ENCODE results near the gene HOXC12. TPM values are rescaled to one million over a fixed set of nuclear protein-coding genes. Genes with fewer than 3 reads are reported as not detected.

Gene HOXC12
- total RNA-seq, 1 donor from 2014 or later = not detected

- no peak for TF ChIP-seq CTCF (IDR thresholded peaks at IDR 0.05; ENCODE audit: unreplicated experiment)
- H3K27me3 Mint-ChIP-seq (ENCODE audit: low read depth) = peaks cover 100% of the 10 kb centered on the region
- H3K4me3 Mint-ChIP-seq = no peak overlapping the region
- H3K4me1 Mint-ChIP-seq = peaks cover 23% of the 10 kb centered on the region
- no peaks in the 10 kb centered on the region for H3K9me3 Mint-ChIP-seq
- no peak for DNase-seq (ENCODE audit: low spot score in 2 of 2, unreplicated experiment in 2 of 2)
- no peak overlapping the region for H3K27ac Mint-ChIP-seq
- H3K36me3 Mint-ChIP-seq = peaks cover 1% of the 10 kb centered on the region
Measured at GRCh38 chr12:53997204-53998109, 42.8 kb downstream of the HOXC12 start.

- no peak for TF ChIP-seq CTCF (IDR thresholded peaks at IDR 0.05; ENCODE audit: unreplicated experiment)
- no peak overlapping the region for H3K4me3 Mint-ChIP-seq
- H3K4me1 Mint-ChIP-seq = peaks cover 26% of the 10 kb centered on the region
- H3K36me3 Mint-ChIP-seq = peaks cover 3% of the 10 kb centered on the region
- no peak overlapping the region for H3K27ac Mint-ChIP-seq
- H3K27me3 Mint-ChIP-seq (ENCODE audit: low read depth) = peaks cover 100% of the 10 kb centered on the region
- no peak for DNase-seq (ENCODE audit: low spot score in 2 of 2, unreplicated experiment in 2 of 2)
- no peaks in the 10 kb centered on the region for H3K9me3 Mint-ChIP-seq
Measured at GRCh38 chr12:53998110-53998899, 43.6 kb downstream of the HOXC12 start.

- Mint-ChIP-seq H3K27ac (no peak overlapping the region), H3K9me3 (no peaks in the 10 kb centered on the region), H3K27me3 (ENCODE audit: low read depth) (peaks cover 100% of the 10 kb centered on the region), H3K4me1 (peaks cover 28% of the 10 kb centered on the region), H3K36me3 (peaks cover 3% of the 10 kb centered on the region), H3K4me3 (no peak overlapping the region)
- no peak for TF ChIP-seq CTCF (IDR thresholded peaks at IDR 0.05; ENCODE audit: unreplicated experiment)
- DNase-seq (ENCODE audit: low spot score in 2 of 2, unreplicated experiment in 2 of 2) = no peak
Measured at GRCh38 chr12:53998900-53999236, 44.2 kb downstream of the HOXC12 start.

GRCh38 chr12:53999559-54000115 is 44.9 kb downstream of the HOXC12 start:
- TF ChIP-seq CTCF (IDR thresholded peaks at IDR 0.05; ENCODE audit: unreplicated experiment) = no peak
- Mint-ChIP-seq H3K9me3 (no peaks in the 10 kb centered on the region), H3K4me3 (peak overlapping the region; percentile 71), H3K4me1 (peaks cover 21% of the 10 kb centered on the region), H3K27me3 (ENCODE audit: low read depth) (peaks cover 100% of the 10 kb centered on the region), H3K36me3 (peaks cover 3% of the 10 kb centered on the region), H3K27ac (peak overlapping the region; percentile 34)
- no peak for DNase-seq (ENCODE audit: low spot score in 2 of 2, unreplicated experiment in 2 of 2)

- H3K9me3 Mint-ChIP-seq = no peaks in the 10 kb centered on the region
- peaks cover 3% of the 10 kb centered on the region for H3K36me3 Mint-ChIP-seq
- no peak for DNase-seq (ENCODE audit: low spot score in 2 of 2, unreplicated experiment in 2 of 2)
- H3K4me1 Mint-ChIP-seq = peaks cover 21% of the 10 kb centered on the region
- H3K27ac Mint-ChIP-seq = peak within 1 kb of the TSS; percentile 34
- H3K4me3 Mint-ChIP-seq = peak within 1 kb of the TSS; percentile 71
- peaks cover 100% of the 10 kb centered on the region for H3K27me3 Mint-ChIP-seq (ENCODE audit: low read depth)
- TF ChIP-seq CTCF (IDR thresholded peaks at IDR 0.05; ENCODE audit: unreplicated experiment) = no peak
Measured at GRCh38 chr12:54000116-54001114, 45.7 kb downstream of the HOXC12 start, which contains the start of gene HOXC9. Gene HOXC9 (plus strand): TSS chr12:54000161. CDS start chr12:54000189, 28 bp downstream.
